Amniotic epithelial cell (primary cell): ENCODE data around the gene TCEA2.

ENCODE experiments used
- DNase-seq: peaks from one replicate; pipeline ENCODE4 v3.0.0-alpha.2; 2010; ENCODE audit warnings: low read depth

TCEA2 gene

GRCh38 chr20:64035933-64036345 is 27.1 kb upstream of the TCEA2 start, which contains the start of gene C20orf204:
C20orf204 (plus strand) TSS chr20:64036182; CDS start chr20:64036324, 142 bp downstream.
- DNase-seq, result no peak

GRCh38 chr20:64036346-64037198 is 26.4 kb upstream of the TCEA2 start:
- DNase-seq, result peak; percentile 32

DNA sequence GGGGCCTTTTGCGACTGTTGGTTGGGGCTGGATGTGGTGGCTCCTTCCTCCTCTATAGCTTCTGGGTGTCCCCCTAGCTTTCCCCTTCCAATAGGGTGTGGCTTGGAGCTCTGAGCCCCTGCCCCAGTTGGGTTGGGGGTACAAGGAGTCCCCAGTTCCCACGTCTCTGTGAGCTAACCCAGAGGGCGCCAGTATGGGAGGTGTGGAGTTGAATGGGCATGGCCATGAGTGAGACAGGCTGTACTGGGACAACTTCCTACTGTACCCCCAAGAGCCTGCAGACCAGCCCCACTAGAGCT is 25.9 kb upstream of the TCEA2 start:
- DNase-seq, result no peak

GRCh38 chr20:64037498-64038213 is 25.3 kb upstream of the TCEA2 start:
- DNase-seq, result no peak

- no peak for DNase-seq
Measured at GRCh38 chr20:64038224-64038564, 24.8 kb upstream of the TCEA2 start.

DNA sequence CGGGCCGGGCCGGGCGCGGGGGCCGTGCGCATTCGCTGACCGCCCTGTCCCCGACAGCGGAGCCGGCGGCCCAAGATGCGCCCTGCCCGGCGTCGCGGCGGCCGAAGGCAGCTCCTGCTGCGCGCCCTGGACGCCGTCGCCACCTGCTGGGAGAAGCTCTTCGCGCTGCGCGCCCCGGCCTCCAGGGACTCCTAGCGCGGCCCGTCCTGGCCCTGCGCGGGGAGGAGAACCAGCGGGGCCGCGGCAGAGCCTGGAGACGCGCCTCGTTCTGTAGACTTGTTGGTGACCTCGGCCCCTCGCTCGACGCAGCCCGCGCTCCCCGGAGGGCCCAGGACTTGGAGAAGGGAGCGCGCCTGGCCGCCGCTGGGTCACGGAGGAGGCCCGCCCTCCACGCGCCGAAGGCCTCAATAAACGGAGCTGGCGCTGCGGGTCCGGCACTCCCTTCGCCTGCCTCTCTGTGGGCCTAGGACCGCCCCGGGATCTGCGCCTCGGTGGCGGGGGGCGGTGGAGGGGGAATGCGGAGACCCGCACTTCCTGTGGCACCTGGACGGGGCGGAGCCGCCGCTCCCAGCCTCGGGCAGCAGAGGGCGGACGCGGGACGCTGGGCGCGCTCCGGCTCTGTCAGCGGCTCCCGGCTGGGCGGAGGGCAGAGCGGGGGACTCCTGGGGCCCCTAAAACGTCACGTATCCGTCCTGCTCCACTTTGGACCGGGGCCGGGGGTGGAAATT is 24.3 kb upstream of the TCEA2 start:
- peak; percentile 63 for DNase-seq

DNA sequence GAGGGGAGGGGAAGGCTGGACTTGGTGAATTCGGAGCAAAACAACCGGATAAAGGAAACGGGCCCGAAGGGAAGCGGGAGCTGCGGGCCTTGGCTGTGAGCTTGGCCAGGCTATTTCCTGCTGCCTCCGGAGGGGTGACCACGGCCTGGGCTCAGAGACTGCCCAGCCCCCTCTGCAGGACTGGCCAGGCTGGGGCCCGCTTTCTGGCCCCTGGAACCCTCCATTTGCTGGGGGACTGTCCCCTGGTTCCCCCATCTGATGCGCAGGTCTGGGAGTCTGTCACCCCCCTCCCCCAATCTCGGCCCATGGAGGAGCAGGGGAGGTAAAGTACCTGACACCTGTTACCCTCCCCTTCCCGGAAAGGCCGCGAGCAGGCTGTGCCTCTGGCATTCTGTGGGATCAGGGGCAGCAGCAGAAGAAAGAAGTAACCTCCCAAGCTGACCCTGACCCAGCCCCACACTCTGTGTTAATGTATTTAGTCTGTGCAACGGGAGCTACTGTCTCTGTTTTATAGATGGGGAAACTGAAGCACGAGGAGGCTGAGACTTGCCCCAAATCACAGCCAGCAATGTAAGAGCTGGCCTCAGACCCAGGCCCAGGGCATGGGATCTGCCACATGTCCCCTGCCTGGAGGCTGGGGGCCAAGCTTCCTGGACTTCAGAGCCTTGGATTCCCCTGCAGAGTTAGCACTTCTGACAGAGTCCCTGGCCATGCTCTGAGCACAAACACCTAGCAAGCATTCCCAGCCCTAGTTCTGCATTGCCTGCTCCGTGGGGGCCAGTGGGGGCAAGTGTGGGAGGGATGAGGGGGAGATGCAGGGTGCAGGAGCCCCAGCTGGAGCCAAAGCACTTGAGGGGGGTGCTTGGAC is 23.5 kb upstream of the TCEA2 start:
- no peak for DNase-seq

DNA sequence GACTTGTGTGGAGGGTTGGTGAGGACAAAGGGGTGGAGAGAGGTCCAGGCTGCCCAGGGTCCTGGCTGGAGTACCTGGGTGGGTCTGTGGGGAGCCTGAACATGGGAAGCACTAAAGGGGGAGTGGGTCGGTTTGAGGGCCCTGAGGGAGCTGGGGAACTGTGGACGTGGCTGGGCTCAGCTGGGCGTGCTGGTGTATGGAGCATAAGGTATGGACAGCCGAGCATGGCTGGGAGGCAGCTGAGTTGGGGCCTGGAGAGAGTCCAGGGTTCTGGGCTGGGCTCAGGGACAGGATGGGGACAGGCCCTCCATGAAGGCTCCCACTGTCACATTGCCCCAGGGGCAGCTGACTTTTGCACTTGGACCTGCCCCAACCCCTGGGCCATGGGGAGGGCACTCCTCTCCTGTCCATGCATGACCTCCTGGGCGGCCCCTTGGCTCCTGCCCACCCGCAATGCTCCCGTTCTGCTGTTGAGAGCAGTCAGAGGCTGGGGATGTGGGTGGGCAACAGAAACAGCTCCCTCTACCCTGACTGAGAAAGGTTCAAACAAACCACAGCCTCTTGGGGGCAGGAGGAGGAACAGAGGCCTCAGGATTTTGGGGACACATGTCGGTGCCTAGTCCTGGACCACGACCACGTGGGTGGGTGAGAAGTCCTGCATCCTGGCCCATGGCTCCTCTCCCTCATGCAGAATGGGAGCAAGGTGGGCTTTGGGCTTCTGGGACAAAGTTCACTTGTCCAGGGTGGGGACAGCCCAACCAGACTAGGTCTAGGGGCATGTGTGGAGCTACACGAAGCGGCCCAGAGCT is 22.6 kb upstream of the TCEA2 start:
- no peak for DNase-seq

GRCh38 chr20:64041040-64041780 is 21.8 kb upstream of the TCEA2 start:
- no peak for DNase-seq

DNA sequence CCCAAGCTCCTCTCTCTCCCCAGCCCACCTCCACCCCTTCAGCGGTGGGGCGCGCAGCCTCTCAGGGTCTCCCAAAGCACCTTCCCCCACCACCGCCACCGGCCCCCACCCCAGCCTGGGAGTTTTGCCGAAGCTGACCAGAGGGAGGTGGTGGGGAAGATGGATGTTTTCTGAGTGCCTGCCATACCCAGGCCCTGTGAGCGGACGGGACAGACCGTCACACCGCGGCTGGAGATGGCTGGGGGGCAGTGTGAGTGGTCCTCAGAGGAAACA is 21.3 kb upstream of the TCEA2 start:
- DNase-seq, result no peak

DNA sequence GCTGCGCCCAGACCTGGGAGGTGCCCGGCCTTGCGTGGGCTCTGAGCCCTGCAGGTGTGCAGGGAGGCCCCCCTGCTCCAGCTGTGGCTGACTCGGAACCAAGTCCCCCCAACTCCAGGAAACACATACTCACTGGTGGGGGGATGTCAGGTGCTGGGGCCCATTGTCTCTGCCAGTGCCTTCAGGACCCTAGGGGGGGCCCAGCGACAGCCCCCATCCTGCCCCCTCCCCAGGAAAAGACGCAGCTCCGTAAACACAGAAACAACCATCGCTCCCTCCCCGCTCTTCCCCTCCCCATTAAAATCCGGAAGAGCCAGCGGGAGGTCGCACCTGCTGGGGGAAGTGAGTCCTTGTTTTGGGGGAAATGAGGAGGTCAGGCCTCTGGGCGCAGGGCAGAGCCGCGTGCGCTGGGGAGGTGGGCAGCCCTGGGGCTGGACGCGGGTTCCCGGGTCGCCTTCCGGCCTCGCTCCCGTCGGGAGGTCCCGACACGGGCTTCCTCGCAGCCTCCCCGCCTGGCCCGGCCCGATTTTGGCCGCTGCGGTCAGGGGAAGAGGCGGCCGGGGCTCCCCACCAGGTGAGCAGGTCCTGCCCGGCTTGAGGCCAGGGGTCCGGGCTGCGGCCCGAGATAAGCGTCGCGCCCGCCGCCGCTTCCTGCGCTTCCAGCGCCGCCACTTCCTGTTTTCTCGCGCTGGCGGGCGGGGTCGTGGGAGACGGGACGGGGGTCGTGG is 20.8 kb upstream of the TCEA2 start:
- no peak for DNase-seq

GRCh38 chr20:64043768-64044167 is 19.2 kb upstream of the TCEA2 start:
- DNase-seq, result no peak

- DNase-seq, result peak; percentile 47
Measured at GRCh38 chr20:64044484-64045247, 18.3 kb upstream of the TCEA2 start.

DNA sequence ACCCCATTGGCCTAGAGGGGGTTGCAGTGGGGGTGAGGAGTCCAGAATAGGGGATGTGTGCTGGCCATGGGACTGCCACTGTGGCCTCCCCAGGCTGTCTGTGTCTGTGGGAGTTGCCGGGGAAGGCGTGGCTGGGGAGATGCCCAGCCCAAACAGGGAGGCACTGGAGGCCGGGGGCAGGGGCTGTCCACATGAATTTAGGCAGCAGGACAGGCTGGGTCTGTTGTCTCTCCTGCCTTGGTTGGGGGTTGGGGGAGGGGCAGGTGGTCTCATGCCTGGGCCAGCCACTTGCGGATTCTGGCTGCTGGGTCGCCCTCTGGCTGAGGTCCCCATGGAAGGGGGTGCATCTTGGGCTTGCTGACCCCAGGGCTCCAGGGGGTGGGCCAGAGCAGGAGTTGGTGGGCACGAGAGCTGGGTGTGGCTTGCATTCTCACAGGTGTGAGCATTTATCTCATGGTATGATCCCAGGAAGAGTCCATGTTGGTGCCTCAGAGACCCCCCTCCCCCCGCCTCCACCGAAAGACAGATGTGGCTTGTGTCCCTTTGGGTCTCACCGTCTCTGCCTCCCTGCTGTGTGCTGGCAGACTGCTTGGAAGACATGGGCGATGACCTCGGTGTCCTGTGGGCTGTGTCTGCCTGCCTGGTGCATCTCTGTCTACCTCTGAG is 17.5 kb upstream of the TCEA2 start:
- no peak for DNase-seq

DNA sequence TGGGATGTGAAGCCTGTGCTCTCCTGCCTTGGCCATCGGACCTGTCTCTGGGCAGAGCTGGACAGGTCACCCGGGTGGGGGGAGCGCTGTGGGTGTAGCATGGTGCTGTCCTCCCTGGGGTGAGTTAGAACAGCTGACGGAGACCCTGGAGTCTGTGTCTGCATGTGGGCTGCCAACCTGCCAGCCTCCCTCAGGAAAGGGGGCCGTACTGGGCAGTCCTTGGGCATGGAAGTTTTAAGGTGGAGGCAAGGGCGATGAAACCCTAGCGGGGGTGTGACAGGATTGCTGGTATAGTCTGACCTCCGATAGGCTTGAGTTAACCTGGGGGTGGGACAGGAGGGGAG is 16.0 kb upstream of the TCEA2 start:
- DNase-seq, result no peak

DNA sequence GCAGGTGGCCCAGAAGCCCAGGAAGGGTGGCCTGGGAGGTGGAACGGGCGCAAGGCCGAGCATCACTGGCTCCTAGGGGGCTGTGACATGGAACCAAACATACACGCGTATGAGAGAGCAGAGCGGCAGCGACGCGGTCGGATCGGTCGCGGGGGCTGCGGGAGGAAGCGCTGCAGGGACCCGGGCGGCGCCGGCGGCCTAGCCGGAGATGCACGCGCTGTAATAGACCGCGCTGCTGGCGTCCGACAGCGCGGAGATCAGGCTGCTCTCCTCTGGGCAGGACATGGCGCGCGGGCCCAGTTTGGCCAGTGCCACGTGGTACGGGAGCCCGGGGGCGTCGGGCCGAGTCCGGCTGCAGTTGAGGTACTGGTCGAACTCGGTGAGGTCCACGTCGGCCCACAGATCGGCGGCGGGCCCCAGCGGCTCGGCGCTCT is 15.0 kb upstream of the TCEA2 start:
- no peak for DNase-seq

- DNase-seq, result no peak
Measured at GRCh38 chr20:64048402-64049044, 14.5 kb upstream of the TCEA2 start.
